Thyroid gland (tissue), 4 donors: ENCODE results near the gene MAST4.

Experiments
- CTCF ChIP-seq, 6 experiments: fragments of 200-600 bp in 3 of 6; fragments of 450-650 bp in 3 of 6; sonication (generic) in 3 of 6; IDR thresholded peaks; one replicate each; pipeline ENCODE4 v1.5.1; 2016 to 2019; ENCODE audit warnings: antibody characterized with exemption in 6 of 6, mild to moderate bottlenecking in 2 of 6, inconsistent platforms in 1 of 6, moderate library complexity in 1 of 6
- POLR2A ChIP-seq, 2 donors: fragments of 450-650 bp; IDR thresholded peaks; one replicate each; pipeline ENCODE4 v1.6.1; 2017; ENCODE audit warnings: antibody characterized with exemption in 2 of 2, mild to moderate bottlenecking in 2 of 2, moderate library complexity in 1 of 2

- no peak for TF ChIP-seq CTCF (IDR thresholded peaks at IDR 0.05)
- TF ChIP-seq POLR2A (IDR thresholded peaks at IDR 0.05) = no peak
Measured at GRCh38 chr5:66639037-66639436, 42.8 kb downstream of the MAST4 start.
